ENCODE measurements around the gene TRAF3IP1.
"Not testable (repeated sequence)": the region's sequence is repeated elsewhere in the genome, so short reads cannot be mapped to it uniquely, and the experiment has no call there.

The TRAF3IP1 gene

DNA sequence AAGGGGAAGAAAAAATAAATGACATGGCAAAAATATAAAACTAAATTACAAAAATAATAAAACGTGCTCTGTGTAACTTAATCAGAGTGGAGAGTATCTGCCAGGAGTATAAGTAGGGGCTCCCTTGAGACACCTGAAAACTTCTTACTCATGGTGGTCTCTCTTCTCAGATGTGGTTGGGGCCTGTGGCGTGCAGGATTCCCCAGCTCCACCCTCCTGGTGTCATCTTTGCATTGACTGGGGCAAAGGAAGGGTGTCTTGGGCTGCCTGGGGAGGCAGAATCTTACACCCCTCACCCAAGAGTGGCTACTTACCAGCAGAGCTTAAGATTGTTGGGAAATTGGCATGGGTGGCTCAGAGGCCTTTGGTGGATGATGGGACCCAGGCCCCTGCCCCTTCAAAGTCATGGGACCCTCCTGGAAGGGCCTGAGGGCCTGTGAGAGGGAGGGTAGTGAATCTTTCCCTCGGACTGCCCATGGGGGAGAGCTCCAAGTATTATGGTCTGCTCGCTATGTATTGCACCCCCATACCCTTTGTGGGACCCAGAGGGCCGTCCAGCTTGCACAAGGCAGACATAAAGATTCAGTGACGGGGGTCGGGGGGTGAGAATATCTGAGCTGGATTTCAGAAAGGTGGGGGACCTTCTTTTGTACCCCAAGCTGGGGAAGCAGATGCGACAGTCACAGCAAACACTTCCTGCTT, 6.9 kb upstream of the TRAF3IP1 start:
- DNase-seq (ENCODE audit: low read depth): no peak

DNA sequence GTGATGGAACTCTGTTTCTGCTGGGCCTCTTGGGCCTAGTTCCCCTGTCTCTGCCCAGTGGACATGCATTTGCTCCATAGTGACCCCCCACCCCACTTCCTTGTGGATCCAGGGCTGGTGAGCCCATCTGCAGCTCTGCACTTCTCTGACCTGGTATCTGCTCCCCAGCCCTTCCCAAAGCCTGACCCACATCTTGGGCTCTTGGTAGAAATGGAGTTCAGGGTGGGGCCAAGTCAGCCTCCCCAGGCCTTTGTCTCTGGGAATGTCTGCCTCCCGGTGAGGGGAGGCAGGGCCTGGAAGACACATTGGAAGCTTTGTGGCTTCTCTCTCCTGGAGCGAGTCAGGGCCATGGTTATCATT, 6.3 kb upstream of the TRAF3IP1 start:
- DNase-seq (ENCODE audit: low read depth): no peak

DNA sequence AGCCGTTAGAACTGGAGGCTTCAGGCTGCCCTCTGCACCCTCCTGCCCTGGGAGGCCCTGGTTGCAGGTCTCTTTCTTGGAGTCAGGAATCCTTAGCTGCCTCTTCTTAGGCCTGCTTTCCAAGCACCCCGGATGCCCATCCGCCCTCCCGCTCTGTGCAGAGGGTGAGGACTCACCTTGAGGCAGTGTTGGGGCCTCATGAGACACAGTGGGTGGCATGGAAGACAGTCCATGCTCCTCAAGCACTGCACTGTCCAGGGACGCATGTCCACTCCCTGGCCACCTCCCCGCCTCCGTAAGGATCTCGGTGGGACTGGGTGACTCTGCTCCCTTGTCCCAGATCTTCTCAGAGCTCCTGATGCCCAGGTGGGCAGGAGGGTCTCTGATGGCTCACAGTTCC, 5.7 kb upstream of the TRAF3IP1 start:
- no peak for DNase-seq (ENCODE audit: low read depth)

DNA sequence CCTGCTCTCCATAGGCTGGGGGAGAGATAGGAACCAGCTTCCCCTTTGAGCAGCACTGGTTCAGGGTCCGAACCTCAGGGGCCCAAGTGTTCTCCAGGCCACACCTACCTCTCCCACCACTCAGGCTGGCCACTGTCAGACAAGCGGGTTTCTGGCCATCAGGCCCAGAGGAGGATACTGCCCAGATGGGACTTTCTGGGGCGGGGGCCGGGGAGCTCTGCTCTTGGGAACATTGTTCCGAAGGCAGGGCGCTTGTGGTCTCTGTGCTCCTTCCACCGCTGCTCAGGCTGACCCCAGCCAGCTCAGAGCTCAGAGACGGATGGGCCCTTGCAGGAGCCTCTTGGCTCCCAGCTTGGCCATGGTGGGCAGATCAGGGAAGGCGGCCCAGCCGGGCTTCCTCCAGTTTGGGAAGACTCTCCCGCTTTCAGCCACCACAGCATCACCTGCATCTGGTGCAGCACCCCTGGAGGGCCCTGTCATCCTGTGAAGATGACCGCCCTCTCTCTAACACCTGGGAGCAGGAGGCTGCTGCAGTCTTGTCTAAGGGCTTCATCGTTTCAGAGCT, 5.2 kb upstream of the TRAF3IP1 start:
- no peak for DNase-seq (ENCODE audit: low read depth)

DNA sequence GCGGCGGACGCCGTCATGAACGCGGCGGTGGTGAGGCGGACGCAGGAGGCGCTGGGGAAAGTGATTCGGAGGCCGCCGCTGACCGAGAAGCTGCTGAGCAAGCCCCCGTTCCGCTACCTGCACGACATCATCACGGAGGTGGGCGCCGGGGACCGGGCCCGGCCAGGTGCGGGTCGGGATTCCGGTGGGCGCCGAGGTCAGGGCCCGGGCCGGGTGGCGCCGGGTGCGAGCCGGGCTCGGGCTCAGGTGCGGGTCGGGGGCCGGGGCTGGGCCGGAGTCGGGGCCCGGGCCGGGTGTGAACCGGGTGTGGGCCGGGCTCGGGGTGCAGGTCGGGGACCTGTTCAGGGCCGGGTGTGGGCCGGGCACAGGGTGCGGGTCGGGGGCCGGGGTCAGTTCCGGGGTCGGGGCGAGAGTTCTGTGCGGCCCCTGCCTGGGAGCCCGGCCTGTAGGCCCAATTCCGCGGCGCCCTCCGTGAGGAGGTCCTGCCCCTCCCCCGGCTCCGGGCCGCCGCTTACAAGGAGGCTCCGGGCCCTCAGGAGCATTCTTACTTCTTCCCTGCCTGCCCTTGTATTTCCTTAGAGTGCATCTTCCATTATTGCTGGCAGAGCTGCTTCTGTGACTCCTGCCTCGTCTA, 447 bp downstream of the TRAF3IP1 start:
- DNase-seq (ENCODE audit: low read depth): no peak

DNA sequence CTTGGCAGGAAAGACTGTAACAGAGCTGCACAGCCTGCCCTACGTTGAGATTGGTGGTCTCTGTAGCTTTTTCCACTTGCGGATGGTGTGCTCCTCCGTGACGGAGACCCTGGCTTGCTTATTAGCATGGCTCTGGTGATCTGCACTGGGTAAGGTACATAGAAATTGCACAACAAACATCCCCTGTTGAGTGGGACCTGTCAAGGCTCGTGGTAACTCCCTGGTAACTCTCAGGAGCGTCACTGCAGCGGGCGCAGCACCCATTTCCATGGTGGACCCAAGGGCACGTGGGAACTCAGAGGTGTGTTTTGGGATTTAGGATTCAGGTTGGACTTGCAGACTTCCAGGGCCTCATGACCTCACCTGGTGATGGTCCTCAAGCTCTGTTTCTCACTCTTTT, 1.1 kb downstream of the TRAF3IP1 start:
- DNase-seq (ENCODE audit: low read depth): no peak

DNA sequence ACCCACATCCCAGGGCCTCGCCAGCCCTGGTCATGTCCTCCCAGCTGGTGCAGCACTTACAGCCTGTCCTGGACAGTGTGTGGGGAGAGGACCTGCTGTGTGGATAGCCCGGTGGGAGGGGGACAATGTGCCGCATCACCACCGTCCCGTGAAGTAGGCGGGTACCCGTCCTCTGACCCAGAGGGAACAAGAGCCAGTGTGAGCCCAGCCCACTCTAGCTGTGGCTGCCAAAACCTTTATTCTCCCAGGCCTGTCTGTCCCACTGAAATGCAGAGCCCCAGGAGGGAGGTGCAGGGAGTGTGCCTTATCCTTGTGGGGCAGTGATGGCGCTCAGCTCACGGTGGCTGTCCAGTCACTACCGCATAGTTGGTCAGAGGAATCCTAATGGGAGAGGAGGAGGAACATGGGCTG, 1.7 kb downstream of the TRAF3IP1 start:
- no peak for DNase-seq (ENCODE audit: low read depth)

DNA sequence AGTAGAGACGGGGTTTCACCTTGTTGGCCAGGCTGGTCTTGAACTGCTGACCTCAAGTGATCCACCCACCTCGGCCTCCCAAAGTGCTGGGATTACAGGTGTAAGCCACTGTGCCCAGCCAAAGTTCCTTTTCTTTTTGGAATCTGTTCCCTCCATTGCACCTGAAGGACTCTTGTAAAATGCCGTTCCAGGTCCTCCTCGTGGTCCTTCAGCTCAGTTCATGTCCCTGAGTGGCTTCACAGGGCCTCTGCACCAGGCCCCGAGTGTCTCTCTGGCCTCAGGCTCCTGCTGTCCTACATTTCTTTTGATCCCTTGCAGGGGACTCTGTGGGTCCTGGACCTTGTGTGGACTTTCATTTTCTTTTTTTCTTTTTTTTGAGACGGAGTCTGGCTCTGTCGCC, 3.9 kb downstream of the TRAF3IP1 start:
- not testable (repeated sequence) for DNase-seq (ENCODE audit: low read depth)

DNA sequence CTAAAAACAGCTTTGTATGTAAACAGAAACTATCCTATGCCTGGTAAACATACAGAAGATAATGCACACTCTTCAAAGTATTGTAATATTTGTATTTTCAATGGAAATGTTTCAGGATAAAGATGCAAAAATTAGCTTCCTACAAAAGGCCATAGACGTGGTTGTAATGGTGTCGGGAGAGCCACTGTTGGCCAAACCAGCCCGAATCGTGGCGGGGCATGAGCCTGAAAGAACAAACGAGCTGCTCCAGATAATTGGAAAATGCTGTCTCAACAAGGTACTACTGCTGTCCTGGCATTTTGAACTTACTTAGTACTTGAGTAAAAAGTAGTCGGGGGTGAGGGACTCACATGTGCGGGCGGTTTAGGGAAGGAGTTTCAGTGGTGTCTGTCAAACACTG, 5.4 kb downstream of the TRAF3IP1 start:
- DNase-seq (ENCODE audit: low read depth): no peak

DNA sequence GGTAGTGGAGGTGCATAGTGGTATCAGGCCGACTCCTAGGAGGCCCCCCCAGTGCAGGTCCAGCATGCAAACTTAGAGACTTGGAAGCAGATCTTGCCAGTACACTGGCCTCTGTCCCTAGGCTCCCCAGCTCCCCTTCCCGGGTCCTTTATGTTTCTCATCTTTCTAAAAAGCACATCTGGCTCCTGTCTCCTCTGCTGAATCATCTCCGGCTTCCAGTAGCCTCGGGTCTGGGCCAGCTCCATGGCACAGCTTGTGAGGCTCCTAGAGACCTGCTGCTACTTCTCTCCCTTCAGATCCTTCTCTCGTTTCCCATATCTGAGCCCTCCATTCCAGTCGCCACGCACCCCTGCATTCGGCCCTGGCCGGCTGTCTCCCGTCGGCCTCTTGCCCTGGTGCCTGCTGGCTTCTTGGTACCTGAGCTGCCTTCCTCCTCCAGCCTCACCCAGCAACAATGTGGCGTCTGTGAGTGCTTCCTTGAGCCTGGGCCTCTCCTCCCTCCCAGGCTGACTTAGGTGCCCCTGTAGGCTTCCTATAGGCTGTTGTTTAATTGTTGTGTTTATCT, 6.6 kb downstream of the TRAF3IP1 start:
- peak; percentile 17 for DNase-seq (ENCODE audit: low read depth)

DNA sequence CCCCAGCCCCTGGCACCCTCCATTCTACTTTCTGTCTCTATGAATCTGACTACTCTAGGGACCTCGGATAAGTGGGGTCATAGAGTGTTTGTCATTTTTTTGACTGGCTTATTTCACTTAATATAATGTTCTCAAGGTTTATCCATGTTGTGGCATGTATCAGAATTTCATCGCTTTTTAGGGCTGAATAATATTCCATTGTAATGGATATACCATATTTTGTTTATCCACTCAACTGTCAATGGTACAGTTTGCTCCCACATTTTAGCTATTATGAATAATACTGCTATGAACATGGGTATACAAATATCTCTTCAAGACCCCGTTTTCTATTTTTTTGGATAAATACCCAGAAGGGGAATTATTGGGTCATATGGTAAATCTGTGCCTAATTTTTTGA, 7.4 kb downstream of the TRAF3IP1 start:
- DNase-seq (ENCODE audit: low read depth): no peak

DNA sequence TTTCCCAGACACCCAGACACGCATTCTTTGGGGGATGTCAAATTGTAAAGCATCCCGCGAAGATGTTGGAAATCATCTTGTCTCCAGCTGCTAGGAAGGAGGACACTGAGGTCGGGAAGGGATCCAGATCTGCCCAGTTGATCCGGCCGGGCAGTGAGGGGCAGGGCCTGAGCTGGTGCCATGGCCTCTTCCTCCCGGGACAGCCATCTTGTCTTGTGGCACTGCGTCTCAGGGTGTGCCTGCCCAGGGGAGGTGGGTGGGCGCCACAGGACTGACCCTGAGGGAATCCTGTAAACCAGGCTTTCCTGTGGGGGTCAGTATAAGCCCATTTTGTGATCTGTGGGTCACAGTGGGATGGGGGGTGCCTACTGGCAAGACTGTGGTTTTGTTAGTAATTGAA, 10.1 kb downstream of the TRAF3IP1 start:
- no peak for DNase-seq (ENCODE audit: low read depth)

DNA sequence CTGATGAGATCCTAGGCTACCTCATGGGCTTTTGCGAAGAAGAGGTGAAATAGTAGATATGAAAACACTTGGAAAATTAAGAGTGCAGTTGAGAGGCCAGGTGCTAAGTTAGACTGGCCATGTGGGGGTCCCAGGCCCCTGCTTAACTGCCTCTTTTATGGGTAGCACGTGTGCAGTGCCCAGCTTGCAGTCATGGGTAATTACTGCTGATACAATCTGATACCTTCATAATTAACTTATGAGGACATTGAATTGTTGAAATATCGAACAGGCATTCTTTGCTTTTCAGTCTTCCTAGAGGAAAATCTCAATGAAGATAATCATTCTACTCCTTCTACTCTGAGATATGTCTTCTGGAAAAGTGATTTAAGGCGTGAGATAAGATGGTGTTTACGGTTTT, 11.6 kb downstream of the TRAF3IP1 start:
- no peak for DNase-seq (ENCODE audit: low read depth)

DNA sequence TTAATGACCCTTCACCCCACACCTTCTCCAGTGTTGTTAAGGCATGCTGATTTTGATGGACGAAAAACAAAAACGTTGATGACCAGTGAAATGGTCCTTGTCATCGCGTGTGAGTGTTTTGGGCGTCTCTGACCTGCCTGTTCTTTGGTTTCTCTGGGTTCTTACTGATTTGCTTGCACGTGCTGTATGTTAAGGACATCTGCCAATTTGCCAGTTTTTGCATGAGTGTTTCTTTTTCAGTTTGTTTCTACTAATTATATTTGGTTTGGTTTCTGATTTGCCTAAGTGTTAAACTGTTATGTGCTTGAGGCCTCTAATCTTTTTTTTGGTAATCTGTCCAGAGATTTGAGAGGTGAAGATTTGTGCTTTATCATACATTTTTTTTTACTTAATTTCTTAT, 14.6 kb downstream of the TRAF3IP1 start:
- DNase-seq (ENCODE audit: low read depth): no peak

DNA sequence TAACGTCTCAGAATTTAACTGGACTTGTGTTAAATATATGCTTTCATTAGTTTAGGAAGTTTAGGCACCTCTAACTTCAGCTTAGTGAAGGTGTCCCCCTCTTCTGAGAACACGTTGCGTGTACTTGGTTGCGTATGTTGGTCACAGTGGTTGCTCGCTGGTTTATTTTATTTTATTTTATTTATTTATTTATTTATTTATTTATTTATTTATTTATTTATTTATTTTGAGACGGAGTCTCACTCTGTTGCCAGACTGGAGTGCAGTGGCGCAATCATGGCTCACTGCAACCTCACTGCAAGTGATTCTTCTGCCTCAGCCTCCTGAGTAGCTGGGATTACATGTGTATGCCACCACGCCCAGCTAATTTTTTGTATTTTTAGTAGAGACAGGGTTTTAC, 15.3 kb downstream of the TRAF3IP1 start:
- not testable (repeated sequence) for DNase-seq (ENCODE audit: low read depth)

DNA sequence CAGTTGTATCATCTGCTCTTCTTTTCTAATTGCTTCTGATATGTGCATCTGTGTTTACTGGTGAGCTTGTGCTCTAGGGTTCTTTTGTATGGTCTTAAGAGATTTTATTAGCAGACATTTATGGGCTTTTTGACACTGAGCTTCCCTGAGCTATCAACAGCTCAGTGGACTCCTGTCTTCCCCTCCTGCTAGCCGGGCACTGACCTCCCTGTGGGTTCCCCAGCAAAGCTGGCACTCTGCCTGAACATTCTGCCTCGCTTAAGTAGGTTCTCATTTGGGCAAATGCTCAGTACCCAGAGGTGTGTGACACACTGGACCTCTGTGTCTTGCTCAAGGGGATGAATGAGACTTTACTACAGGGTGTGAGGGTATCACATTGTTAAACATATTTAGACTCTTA, 15.8 kb downstream of the TRAF3IP1 start:
- DNase-seq (ENCODE audit: low read depth): no peak

DNA sequence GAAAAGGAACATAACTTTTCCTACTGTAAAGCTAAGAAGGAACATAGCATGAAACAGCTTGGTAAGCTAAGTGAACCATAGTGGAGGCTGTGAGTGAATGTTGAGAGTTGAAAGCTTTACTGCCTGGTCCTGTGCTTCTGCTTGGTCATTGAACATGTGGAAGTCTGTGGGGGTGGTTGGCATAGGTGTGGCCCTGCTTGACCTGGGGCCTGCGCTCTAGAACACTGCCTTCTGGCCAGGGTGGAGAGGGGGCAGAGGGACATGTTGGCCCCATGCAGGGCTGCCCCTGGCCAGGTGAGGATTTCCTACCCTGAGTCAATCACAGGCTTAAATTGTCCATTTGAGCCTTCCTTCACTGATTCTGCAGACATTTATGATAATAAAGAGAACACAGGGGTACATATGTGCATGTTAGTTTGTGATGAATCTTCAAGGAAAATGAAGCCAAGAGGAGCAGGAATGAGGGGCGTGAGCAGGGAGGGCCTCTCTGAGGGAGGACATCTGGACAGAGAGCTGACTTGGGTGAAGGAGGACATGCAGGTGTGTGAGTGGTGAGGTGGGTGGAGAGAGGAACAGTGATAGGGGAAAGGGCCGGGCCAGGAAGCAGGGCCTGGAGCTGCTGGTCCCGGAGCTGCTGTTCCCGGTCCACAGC, 16.6 kb downstream of the TRAF3IP1 start:
- no peak for DNase-seq (ENCODE audit: low read depth)

DNA sequence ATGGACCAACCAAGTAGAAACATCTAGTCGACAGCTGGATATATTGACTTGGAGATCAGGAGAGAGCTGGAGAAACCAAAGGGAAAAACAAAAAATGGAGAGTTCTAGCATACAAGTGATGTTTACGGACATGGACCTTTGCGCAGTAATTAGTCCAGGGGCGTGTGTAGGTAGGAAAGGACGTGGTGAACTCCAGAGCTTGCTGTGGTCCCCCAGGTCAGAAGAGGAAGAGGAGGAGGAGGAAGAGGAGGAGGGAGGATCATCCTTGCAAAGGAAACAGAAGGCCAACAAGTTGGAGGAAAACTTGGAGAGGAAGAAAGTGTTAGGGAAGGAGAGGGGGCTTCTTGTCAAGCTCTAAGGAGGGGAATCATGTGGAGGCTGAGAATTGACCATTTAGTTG, 17.5 kb downstream of the TRAF3IP1 start:
- DNase-seq (ENCODE audit: low read depth): no peak

DNA sequence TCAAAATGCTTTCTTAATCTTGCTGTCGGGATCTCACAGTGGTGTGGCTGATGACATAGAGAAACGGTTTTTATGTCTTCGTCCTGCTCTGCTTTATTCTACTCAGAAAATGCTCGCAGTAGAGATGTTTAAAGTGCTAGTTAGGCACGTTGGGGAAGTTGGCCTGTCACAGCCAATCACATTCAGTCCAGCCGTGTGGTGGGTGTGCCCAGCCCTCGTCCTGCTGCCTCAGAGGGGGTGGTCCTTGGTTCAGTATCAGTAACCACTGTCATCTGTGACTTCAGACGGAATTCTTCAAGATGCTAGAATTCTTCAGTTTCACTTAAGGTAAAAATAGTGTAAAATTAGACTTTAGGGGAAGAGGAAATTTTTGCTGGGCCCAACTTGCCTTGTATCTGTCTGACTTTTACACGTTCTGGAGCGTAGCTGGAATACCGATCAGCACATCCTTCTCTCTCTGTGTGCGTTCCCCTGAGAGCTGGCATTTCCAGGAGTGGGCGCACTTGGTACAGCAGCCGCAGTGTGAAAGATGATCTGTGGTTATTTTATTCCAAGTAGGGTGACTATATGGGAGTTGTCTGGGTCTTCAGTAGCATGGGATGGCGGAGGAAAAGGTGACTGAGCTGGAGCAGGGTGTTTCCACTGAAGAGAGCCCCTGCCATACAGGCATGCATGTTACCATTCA, 18.5 kb downstream of the TRAF3IP1 start:
- no peak for DNase-seq (ENCODE audit: low read depth)

DNA sequence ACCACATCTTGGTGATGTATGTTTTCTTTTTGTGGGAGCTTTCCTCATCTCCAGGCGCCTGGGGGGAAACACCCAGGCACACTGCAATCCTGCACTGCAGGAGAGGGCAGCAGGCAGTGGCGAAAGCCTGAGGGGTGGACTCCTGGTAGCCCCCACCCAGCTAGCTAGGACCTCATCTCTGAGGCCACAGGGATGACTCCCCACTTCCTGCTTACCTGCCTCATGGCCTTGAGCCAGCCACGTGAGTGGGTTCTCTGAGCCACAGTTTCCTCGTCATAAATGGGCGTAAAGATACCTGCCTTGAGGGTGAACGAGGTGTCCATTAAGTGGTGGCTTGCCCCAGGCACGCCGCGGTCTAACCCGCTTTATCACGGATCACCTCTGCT, 19.1 kb downstream of the TRAF3IP1 start:
- no peak for DNase-seq (ENCODE audit: low read depth)

DNA sequence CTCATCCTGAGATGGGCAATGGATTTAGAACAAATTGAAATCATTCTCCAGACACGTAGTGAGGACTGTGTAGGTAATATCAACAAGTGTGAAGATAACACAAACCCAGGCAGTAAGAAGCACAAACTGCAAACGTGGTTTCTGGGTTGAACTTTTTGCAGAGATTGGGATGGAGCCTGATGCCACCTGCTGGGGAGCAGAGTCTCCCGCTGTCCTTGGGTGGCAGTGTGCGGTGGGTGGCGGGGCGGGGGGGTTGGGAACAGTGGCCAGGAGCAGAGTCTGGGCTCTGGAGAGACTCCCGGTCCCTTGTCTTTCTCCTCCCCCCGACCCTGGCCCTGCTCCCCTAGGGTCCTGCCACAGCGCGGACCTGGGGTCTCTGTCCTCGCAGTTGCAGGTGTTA, 19.5 kb downstream of the TRAF3IP1 start:
- DNase-seq (ENCODE audit: low read depth): no peak

DNA sequence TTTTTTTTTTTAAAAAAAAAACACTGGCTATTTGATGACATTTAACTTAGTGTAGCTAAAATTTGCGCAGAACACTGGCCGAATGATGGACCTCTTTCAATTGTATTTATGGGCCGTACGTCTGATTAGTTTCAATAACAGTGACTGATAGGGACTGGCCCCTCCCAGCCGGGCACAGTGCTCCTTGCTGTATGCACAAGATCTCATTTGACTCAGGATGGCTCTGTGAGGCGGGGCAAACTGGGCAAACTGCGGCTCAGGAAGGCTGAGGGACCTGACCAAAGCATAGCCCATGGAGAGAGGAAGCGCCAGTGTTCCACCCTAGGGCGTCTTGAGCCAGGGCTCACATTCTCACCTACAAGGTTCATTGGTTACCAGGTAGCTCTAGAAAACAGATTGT, 21.2 kb downstream of the TRAF3IP1 start:
- DNase-seq (ENCODE audit: low read depth): no peak

All from GM04504 (cell line).